PC-9 (cell line): ENCODE data around the gene ZNF512B. TPM values are rescaled to one million over a fixed set of nuclear protein-coding genes. Genes with fewer than 3 reads are reported as not detected.

ENCODE experiments used
- BruUV-seq: library from RNA; stranded (reverse); fragments of 400-500 nt; replicated peaks from 2 replicates; lab custom pipeline; 2021; lab: Mats Ljungman, UMichigan
- CTCF ChIA-PET: fragments of 300-600 bp; sonication (Branson Sonifier 250); formaldehyde crosslinking; loops from one replicate; lab custom pipeline; 2022; ENCODE audit warnings: antibody characterized with exemption; lab: Charles Lee
- POLR2A ChIA-PET: fragments of 300-600 bp; sonication (Branson Sonifier 250); formaldehyde crosslinking; loops from one replicate; lab custom pipeline; 2022; ENCODE audit warnings: antibody characterized with exemption; ENCODE audit not compliant: unreplicated experiment; lab: Charles Lee
- DNase-seq, 2 experiments: peaks; one replicate each; pipeline versions ENCODE4 v3.0.0 to v3.0.0-alpha.2; 2015 to 2022; ENCODE audit warnings: mixed read lengths in 1 of 2
- H2AFZ ChIP-seq: fragments of 200-600 bp; sonication (generic); 2 replicates; pipeline ENCODE4 v1.8.1; 2017; ENCODE audit warnings: antibody characterized with exemption
- H3F3A ChIP-seq: fragments of 200-600 bp; sonication (generic); 2 replicates; pipeline ENCODE4 v1.8.1; 2017; ENCODE audit warnings: antibody characterized with exemption, mild to moderate bottlenecking, low read depth; ENCODE audit not compliant: insufficient read depth
- H3K27ac ChIP-seq: fragments of 200-600 bp; sonication (generic); 2 replicates; pipeline ENCODE4 v1.6.1; 2016; ENCODE audit warnings: mixed run types
- H3K27me3 ChIP-seq: fragments of 200-600 bp; sonication (generic); 2 replicates; pipeline ENCODE4 v1.6.1; 2016; ENCODE audit warnings: low read depth, mixed run types; ENCODE audit not compliant: insufficient read depth
- H3K36me3 ChIP-seq: fragments of 200-600 bp; sonication (generic); 2 replicates; pipeline ENCODE4 v1.6.1; 2016; ENCODE audit warnings: low read depth, mixed run types
- H3K4me1 ChIP-seq: fragments of 200-600 bp; sonication (generic); replicated peaks from 2 replicates; pipeline ENCODE4 v1.6.1; 2016; ENCODE audit warnings: mixed run types; ENCODE audit not compliant: insufficient read depth
- H3K4me2 ChIP-seq: fragments of 200-600 bp; sonication (generic); 2 replicates; pipeline ENCODE4 v1.6.1; 2017; ENCODE audit warnings: mixed run types
- H3K4me3 ChIP-seq: fragments of 200-600 bp; sonication (generic); 2 replicates; pipeline ENCODE4 v1.6.1; 2016; ENCODE audit warnings: mixed run types
- H3K79me2 ChIP-seq: fragments of 200-600 bp; sonication (generic); 2 replicates; pipeline ENCODE4 v1.6.1; 2017; ENCODE audit warnings: low read depth, mixed run types
- H3K9me2 ChIP-seq: fragments of 200-600 bp; sonication (generic); 2 replicates; pipeline ENCODE4 v1.8.1; 2017; ENCODE audit warnings: mild to moderate bottlenecking; ENCODE audit not compliant: insufficient read depth
- H3K9me3 ChIP-seq: fragments of 200-600 bp; sonication (generic); 2 replicates; pipeline ENCODE4 v1.8.1; 2016; ENCODE audit warnings: low read depth; ENCODE audit not compliant: insufficient read depth
- H4K20me1 ChIP-seq: fragments of 200-600 bp; sonication (generic); 2 replicates; pipeline ENCODE4 v1.8.1; 2017; ENCODE audit not compliant: insufficient read depth
- CTCF ChIP-seq: fragments of 200-600 bp; sonication (generic); conservative IDR thresholded peaks from 2 replicates; pipeline ENCODE4 v1.6.1; 2017; ENCODE audit warnings: mixed run types, antibody characterized with exemption, mild to moderate bottlenecking, moderate library complexity
- EZH2 ChIP-seq: fragments of 200-600 bp; sonication (generic); IDR thresholded peaks from 2 replicates; pipeline ENCODE4 v1.8.0; 2017; ENCODE audit warnings: antibody characterized with exemption, low read depth
- intact Hi-C: fragments of 100-400 bp; cut with micrococcal nuclease; formaldehyde crosslinking; loops from one replicate; pipeline ENCODE4 v1.10.0; 2022; ENCODE audit not compliant: unreplicated experiment
- total RNA-seq: library from RNA; stranded (reverse); gene quantifications from 2 replicates; pipeline ENCODE4 v1.2.3, GENCODE V29; 2021

ZNF512B gene
- total RNA-seq, 1 experiment from 2014 or later: 28.1 TPM

GRCh38 chr20:63933646-63934045 is 36.1 kb downstream of the ZNF512B start:
- Histone ChIP-seq H3K4me1 (no peaks in the 10 kb centered on the region), H3K36me3 (peaks cover 13% of the 10 kb centered on the region), H3K4me2 (no peak overlapping the region), H3K9me3 (no peaks in the 10 kb centered on the region), H3K27ac (no peak overlapping the region), H4K20me1 (peaks cover 47% of the 10 kb centered on the region; the same call in 1 of the 2 replicates), H2AFZ (no peak overlapping the region), H3K9me2 (no peaks in the 10 kb centered on the region), H3F3A (peaks cover 23% of the 10 kb centered on the region), H3K4me3 (no peak overlapping the region), H3K27me3 (no peaks in the 10 kb centered on the region), H3K79me2 (no peaks in the 10 kb centered on the region)
- intact Hi-C loops: no loop called here
- ChIA-PET POLR2A (interaction anchor here (0.7 kb wide), 1 partner anchor 211 kb away, joined by 4 read pairs; no protein-coding TSS in a partner anchor), CTCF (no interaction called here)
- no peak for TF ChIP-seq CTCF
- no peak for TF ChIP-seq EZH2
- no TSS peak for BruUV-seq
- no peak for DNase-seq

GRCh38 chr20:63932606-63933160 is 37.0 kb downstream of the ZNF512B start:
- Histone ChIP-seq H3K9me3 (no peaks in the 10 kb centered on the region), H3K4me2 (no peak overlapping the region), H3F3A (peaks cover 18% of the 10 kb centered on the region), H3K4me1 (no peaks in the 10 kb centered on the region), H3K4me3 (no peak overlapping the region), H3K79me2 (no peaks in the 10 kb centered on the region), H3K9me2 (no peaks in the 10 kb centered on the region), H3K27ac (no peak overlapping the region), H4K20me1 (peaks cover 45% of the 10 kb centered on the region; the same call in 1 of the 2 replicates), H3K27me3 (no peaks in the 10 kb centered on the region), H3K36me3 (peaks cover 21% of the 10 kb centered on the region), H2AFZ (no peak overlapping the region)
- BruUV-seq: no TSS peak
- no peak for DNase-seq
- POLR2A ChIA-PET: interaction anchor here (0.7 kb wide), 1 partner anchor 210 kb away, joined by 4 read pairs; no protein-coding TSS in a partner anchor
- intact Hi-C loops: no loop called here
- CTCF ChIA-PET: no interaction called here
- TF ChIP-seq EZH2: no peak
- no peak for TF ChIP-seq CTCF

GRCh38 chr20:63931735-63932134 is 38.0 kb downstream of the ZNF512B start:
- no peak overlapping the region for H3K27ac ChIP-seq
- H3K4me2 ChIP-seq: no peak overlapping the region
- CTCF ChIA-PET: no interaction called here
- H3K79me2 ChIP-seq: no peaks in the 10 kb centered on the region
- POLR2A ChIA-PET: no interaction called here
- intact Hi-C loops: no loop called here
- H2AFZ ChIP-seq: no peak overlapping the region
- peaks cover 38% of the 10 kb centered on the region; the same call in 1 of the 2 replicates for H4K20me1 ChIP-seq
- no TSS peak for BruUV-seq
- peaks cover 21% of the 10 kb centered on the region for H3K36me3 ChIP-seq
- H3K4me3 ChIP-seq: no peak overlapping the region
- H3F3A ChIP-seq: peaks cover 11% of the 10 kb centered on the region
- DNase-seq: no peak
- H3K9me3 ChIP-seq: no peaks in the 10 kb centered on the region
- H3K9me2 ChIP-seq: no peaks in the 10 kb centered on the region
- no peaks in the 10 kb centered on the region for H3K27me3 ChIP-seq
- H3K4me1 ChIP-seq: no peaks in the 10 kb centered on the region
- TF ChIP-seq EZH2 (no peak), CTCF (no peak)
